Embryonic facial prominence (tissue), 1 donor: ENCODE data around the gene DIP2C.
A peak's percentile ranks its signal among the peaks of the same experiment; 100 is the strongest.

ENCODE experiments used
- DNase-seq: peaks from one replicate; pipeline ENCODE4 v3.0.0-alpha.2; 2016; ENCODE audit errors: extremely low spot score

The DIP2C gene, protein sequence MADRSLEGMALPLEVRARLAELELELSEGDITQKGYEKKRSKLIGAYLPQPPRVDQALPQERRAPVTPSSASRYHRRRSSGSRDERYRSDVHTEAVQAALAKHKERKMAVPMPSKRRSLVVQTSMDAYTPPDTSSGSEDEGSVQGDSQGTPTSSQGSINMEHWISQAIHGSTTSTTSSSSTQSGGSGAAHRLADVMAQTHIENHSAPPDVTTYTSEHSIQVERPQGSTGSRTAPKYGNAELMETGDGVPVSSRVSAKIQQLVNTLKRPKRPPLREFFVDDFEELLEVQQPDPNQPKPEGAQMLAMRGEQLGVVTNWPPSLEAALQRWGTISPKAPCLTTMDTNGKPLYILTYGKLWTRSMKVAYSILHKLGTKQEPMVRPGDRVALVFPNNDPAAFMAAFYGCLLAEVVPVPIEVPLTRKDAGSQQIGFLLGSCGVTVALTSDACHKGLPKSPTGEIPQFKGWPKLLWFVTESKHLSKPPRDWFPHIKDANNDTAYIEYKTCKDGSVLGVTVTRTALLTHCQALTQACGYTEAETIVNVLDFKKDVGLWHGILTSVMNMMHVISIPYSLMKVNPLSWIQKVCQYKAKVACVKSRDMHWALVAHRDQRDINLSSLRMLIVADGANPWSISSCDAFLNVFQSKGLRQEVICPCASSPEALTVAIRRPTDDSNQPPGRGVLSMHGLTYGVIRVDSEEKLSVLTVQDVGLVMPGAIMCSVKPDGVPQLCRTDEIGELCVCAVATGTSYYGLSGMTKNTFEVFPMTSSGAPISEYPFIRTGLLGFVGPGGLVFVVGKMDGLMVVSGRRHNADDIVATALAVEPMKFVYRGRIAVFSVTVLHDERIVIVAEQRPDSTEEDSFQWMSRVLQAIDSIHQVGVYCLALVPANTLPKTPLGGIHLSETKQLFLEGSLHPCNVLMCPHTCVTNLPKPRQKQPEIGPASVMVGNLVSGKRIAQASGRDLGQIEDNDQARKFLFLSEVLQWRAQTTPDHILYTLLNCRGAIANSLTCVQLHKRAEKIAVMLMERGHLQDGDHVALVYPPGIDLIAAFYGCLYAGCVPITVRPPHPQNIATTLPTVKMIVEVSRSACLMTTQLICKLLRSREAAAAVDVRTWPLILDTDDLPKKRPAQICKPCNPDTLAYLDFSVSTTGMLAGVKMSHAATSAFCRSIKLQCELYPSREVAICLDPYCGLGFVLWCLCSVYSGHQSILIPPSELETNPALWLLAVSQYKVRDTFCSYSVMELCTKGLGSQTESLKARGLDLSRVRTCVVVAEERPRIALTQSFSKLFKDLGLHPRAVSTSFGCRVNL (N-terminal part only)

GRCh38 chr10:689452-690371, at the start of gene DIP2C:
DIP2C (minus strand) TSS chr10:689668; CDS start chr10:689578, 90 bp downstream.
- peak; percentile 51 for DNase-seq

DNA sequence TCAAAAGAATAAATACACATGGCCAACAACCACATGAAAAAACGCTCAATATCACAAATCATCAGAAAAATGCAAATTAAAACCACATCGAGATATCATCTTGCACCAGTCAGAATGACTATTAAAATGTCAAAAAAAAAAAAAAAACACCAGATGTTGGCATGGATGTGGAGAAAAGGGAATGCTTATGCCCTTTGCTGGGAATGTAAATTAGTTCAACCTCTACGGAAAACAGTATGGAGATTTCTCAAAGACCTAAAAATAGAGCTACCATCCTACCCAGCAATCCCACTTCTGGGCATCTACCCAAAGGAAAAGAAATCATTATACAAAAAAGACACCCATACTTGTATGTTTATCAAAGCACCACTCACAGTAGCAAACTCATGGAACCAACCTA, 45.0 kb upstream of the DIP2C start:
- DNase-seq, result no peak

- DNase-seq, result no peak
Measured at GRCh38 chr10:733086-733485, 43.6 kb upstream of the DIP2C start.

GRCh38 chr10:729213-729612, 39.7 kb upstream of the DIP2C start:
- DNase-seq, result no peak

GRCh38 chr10:728603-729002, 39.1 kb upstream of the DIP2C start:
- no peak for DNase-seq

- no peak for DNase-seq
Measured at GRCh38 chr10:727162-727790, 37.8 kb upstream of the DIP2C start.

GRCh38 chr10:725786-726185, 36.3 kb upstream of the DIP2C start:
- DNase-seq, result no peak

GRCh38 chr10:725302-725701, 35.8 kb upstream of the DIP2C start:
- no peak for DNase-seq

DNA sequence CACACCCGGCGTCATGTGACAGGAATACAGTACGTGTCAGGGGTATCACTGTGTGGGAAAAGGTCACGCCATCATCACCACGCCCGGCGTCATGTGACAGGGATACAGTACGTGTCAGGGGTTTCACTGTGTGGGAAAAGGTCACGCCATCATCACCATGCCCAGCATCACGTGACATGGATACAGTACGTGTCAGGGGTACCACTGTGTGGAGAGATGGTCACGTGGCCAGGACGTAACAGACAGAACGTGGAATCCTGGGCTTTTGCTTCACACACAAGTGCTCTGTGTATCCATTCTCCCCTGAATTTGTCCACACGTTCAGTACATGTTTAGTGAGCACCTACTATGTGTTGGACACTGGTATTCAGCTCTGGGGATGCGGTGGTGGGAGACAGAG, 34.5 kb upstream of the DIP2C start:
- DNase-seq, result no peak

- DNase-seq, result no peak
Measured at GRCh38 chr10:722281-723060, 33.0 kb upstream of the DIP2C start.

DNA sequence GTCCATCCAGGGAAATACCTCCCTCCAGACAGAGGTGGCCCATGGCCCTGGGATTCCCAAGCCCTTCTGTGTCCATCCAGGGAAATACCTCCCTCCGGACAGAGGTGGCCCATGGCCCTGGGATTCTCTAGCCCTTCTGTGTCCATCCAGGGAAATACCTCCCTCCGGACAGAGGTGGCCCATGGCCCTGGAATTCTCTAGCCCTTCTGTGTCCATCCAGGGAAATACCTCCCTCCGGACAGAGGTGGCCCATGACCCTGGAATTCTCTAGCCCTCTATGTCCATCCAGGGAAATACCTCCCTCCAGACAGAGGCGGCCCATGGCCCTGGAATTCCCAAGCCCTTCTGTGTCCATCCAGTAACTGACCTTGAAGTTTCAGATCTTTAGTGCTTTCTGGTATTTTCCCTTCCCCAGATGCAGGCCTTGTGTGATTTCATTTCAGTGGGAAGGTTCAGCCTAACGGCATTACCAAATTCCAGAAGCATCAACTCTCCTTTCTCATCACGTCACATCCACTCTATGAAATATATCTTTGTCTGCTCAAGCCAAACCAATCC, 28.8 kb upstream of the DIP2C start:
- DNase-seq, result no peak

DNA sequence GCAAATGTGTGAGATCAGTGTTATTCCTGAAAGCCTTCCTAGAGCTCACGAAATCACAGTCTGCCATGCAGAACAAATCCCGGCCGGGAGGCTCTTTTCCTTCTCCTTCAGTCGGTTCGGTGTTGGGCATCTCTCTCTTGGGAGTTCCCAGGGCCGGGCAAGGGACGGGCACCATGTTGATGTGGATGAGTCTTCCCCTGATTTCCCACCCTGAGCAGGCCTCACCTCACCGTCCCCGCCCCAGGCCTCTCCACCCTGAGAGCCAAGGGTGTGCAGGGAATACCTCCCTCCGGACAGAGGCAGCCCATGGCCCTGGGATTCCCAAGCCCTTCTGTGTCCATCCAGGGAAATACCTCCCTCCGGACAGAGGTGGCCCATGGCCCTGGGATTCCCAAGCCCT, 28.0 kb upstream of the DIP2C start:
- no peak for DNase-seq

GRCh38 chr10:716821-717220, 27.4 kb upstream of the DIP2C start:
- DNase-seq, result no peak

DNA sequence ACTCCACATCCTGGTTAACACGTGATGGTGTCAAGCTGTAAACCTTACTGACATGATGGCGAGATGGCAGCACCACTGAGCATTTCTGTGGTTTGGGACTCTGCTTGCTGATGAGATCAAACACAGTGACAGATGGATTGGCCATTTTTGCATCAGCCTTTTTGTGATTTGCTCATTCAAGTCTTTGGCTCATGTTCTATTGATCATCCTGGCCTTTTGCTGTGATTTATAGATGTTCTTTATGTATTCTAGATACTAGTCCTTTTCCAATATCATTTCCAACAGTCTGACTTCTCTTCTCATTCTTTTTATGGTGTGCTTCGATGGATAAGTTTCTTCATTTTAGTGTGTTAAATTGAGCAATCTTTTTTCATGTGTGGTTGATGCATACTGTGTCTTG, 24.7 kb upstream of the DIP2C start:
- DNase-seq, result no peak

GRCh38 chr10:712575-712974, 23.1 kb upstream of the DIP2C start:
- DNase-seq, result no peak

- no peak for DNase-seq
Measured at GRCh38 chr10:712089-712488, 22.6 kb upstream of the DIP2C start.

DNA sequence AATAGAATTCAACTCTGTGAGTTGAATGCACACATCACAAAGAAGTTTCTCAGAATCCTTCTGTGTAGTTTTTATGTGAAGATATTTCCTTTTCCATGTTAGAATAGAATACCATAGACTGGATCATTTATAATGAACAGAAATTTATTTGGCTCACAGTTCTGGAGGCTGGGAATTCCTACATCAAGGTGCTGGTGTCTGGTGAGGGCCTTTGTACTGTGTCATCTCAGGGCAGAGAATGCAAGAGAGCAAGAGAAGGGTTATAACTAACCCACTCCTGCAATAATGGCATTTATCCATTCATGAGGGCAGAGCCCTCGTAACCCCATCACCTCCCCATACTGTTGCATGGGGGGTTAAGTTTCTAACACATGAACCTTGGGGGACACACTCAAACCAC, 18.4 kb upstream of the DIP2C start:
- no peak for DNase-seq

DNA sequence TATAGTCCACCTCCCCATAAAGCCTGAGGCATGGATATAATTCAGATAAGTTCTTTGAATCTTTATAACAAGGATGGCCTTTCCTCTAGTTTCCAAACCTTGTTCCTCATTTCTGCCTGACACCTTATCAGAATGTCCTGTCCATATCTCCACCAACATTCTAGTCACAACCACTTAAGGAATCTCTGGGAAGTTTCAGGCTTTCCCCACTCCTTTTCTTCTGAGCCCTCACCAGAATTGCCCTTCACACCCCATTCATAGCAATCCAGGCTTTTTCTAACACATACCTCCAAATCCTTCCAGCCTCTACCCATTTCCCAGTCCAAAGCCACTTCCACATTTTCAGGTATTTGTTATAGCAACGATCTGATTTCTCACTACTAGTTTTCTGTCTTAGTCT, 18.0 kb upstream of the DIP2C start:
- no peak for DNase-seq

- no peak for DNase-seq
Measured at GRCh38 chr10:703118-703517, 13.7 kb upstream of the DIP2C start.
